Fibroblast of pulmonary artery (primary cell): ENCODE data around the gene NAPSA.
"Not testable (repeated sequence)": the region's sequence is repeated elsewhere in the genome, so short reads cannot be mapped to it uniquely, and the experiment has no call there.

Experiments used
- DNase-seq: peaks from one replicate; pipeline ENCODE4 v3.0.0-alpha.2; 2010; ENCODE audit warnings: low read depth
- H3K4me3 ChIP-seq: replicated peaks from 2 replicates; pipeline ENCODE4 v1.5.1; 2011; ENCODE audit warnings: low read depth, mild to moderate bottlenecking, control low read depth, low read length, moderate library complexity
- TF ChIP-seq, protein P1 (sequence below): IDR thresholded peaks from 2 replicates; pipeline ENCODE4 v1.5.1; 2011; ENCODE audit warnings: mild to moderate bottlenecking, control low read depth, low read length, inconsistent platforms; ENCODE audit errors: missing control alignments

NAPSA gene

DNA sequence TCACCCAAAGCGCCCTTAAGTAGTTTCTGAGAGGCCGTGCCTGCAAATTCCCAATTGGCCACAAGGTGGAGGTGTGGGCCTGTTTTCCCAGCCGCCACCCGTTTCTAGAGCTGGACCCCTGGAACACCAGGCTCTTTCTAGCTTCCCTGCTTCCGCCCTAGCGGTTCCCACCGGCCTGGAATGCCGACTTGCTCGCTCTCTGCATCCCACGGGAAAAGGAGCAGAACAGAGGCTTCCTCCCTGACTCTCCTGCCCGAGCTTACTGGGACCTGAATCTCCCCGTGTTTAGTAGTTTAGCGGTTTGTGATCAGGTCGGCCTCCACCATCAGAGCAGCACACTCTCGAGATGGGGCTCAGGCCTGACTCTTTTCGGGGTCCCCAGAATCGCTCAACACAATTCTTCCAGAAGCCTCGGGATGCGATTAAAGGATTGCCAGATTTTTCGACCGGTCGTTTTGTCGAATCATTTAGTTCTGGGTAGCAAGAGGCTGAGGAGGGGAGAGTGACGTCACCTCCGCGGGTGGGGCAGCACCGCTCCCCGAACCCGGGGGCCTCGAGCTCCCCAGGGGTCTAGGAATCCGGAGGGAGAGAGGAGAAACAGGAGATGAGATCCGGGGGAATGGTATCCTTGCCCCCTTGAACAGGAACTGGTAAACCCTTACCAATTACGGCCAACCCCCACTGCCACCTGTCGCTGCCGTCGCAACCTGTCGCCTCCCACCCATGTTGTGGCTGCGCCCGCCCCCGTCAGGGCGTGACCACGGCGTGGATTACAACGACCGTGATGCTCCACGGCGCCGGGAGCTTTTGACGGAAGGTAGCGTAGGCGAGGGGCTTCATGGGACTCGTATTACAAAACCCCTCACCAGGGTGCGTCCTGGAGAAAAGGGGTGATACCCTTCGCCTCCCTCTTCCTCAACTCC is 8.0 kb downstream of the NAPSA start:
- TF ChIP-seq, protein P1, sequence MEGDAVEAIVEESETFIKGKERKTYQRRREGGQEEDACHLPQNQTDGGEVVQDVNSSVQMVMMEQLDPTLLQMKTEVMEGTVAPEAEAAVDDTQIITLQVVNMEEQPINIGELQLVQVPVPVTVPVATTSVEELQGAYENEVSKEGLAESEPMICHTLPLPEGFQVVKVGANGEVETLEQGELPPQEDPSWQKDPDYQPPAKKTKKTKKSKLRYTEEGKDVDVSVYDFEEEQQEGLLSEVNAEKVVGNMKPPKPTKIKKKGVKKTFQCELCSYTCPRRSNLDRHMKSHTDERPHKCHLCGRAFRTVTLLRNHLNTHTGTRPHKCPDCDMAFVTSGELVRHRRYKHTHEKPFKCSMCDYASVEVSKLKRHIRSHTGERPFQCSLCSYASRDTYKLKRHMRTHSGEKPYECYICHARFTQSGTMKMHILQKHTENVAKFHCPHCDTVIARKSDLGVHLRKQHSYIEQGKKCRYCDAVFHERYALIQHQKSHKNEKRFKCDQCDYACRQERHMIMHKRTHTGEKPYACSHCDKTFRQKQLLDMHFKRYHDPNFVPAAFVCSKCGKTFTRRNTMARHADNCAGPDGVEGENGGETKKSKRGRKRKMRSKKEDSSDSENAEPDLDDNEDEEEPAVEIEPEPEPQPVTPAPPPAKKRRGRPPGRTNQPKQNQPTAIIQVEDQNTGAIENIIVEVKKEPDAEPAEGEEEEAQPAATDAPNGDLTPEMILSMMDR: peak; percentile 82
- peak; percentile 57 for DNase-seq
- peak overlapping the region; percentile 40 for H3K4me3 ChIP-seq

DNA sequence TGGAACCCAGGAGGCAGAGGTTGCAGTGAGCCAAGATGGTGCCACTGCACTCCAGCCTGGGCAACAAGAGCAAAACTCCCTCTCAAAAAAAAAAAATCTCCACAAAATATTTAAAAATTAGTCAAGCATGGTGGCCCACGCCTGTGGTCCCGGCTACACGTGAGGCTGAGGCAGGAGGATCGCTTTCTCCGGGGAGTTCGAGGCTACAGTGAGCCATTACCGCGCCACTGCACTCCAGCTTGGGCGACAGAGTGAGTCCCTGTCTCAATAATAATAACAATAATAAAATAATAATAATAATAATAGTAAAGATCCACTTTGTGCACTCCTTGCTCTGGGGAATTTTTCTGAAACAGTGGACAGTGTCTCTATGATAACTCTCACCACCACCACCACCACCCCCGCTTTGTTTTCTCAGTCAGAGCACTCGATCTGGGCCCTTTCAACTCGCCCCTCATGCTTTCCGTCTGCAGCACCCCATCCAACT is 8.7 kb downstream of the NAPSA start:
- no peak for DNase-seq
- TF ChIP-seq, protein P1: no peak
- H3K4me3 ChIP-seq: no peak overlapping the region

- DNase-seq, H3K4me3 ChIP-seq: not testable (repeated sequence)
Measured at GRCh38 chr19:50353487-50353880, 12.0 kb downstream of the NAPSA start.

- TF ChIP-seq, protein P1: no peak
- DNase-seq: no peak
- H3K4me3 ChIP-seq: no peak overlapping the region
Measured at GRCh38 chr19:50352242-50352641, 13.2 kb downstream of the NAPSA start.

- H3K4me3 ChIP-seq: no peak overlapping the region
- TF ChIP-seq, protein P1: no peak
- DNase-seq: no peak
Measured at GRCh38 chr19:50349277-50350057, 16.0 kb downstream of the NAPSA start.

GRCh38 chr19:50347089-50347581 is 18.3 kb downstream of the NAPSA start:
- not testable (repeated sequence) for DNase-seq, H3K4me3 ChIP-seq

DNA sequence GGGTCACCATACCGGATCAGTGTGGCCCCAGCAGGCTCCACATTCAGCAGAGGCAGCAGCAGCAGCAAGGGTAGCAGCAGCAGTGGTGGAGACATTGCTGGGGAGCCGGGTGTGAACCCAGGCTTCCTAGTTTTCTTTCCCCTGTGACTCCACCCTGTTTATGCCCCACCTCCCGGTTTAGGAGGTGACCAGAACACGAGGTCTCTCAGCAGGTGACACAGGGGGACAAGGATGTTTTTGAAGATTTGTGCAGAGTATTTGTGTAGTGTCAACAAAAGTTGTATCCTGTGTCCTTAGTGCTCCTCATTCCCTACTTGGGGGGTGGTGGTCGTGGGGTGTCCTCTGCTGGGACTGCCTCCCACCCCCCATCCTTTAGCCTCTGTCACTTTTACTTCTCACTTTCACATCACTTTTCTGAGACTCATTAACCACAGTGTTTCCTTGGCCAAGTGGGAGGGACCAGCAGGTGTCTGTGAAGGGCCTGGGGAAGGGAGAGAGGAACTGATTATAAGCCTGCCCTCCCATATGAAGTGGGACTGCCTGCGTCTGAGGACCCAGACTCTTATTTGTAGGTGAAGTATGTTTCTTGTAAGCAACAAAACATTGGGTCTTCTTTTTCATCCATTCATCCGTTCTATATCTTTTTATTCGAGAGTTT is 20.6 kb downstream of the NAPSA start:
- DNase-seq: no peak
- H3K4me3 ChIP-seq: no peak overlapping the region
- TF ChIP-seq, protein P1: no peak
